H1 (cell line): Measurements from ENCODE around the gene RIPOR2. TPM values are rescaled to one million over a fixed set of nuclear protein-coding genes. Genes with fewer than 3 reads are reported as not detected.
A peak's percentile ranks its signal among the peaks of the same experiment; 100 is the strongest.

ENCODE experiments used
- CTCF ChIA-PET: fragments of 300-600 bp; sonication (Branson Sonifier 250); formaldehyde crosslinking; loops from one replicate; lab custom pipeline; 2021; ENCODE audit not compliant: partially characterized antibody; lab: Charles Lee
- POLR2A ChIA-PET: fragments of 300-600 bp; sonication (Branson Sonifier 250); formaldehyde crosslinking; loops from one replicate; lab custom pipeline; 2021; ENCODE audit warnings: inconsistent platforms; ENCODE audit not compliant: partially characterized antibody; lab: Charles Lee
- DNase-seq, 2 experiments: peaks; one replicate each; pipeline versions ENCODE4 v3.0.0 to v3.0.0-alpha.2; 2010 to 2022; ENCODE audit warnings: low spot score in 2 of 2, low read depth in 1 of 2, mixed read lengths in 1 of 2
- FAIRE-seq: peaks from 2 replicates; lab custom pipeline; 2011; peaks lifted over from hg19 to GRCh38; lab: Jason Lieb, UNC
- H2AFZ ChIP-seq: 2 replicates; pipeline ENCODE4 v1.8.1; 2012; ENCODE audit warnings: low read length, inconsistent platforms
- H2AK5ac ChIP-seq: 2 replicates; pipeline ENCODE4 v1.6.1; 2013; ENCODE audit warnings: low read depth, low read length
- H2BK120ac ChIP-seq: replicated peaks from 2 replicates; pipeline ENCODE3; 2013; ENCODE audit warnings: low read depth, low read length, inconsistent platforms
- H2BK12ac ChIP-seq: 2 replicates; pipeline ENCODE4 v1.6.1; 2013; ENCODE audit warnings: low read depth, low read length
- H2BK15ac ChIP-seq: 2 replicates; pipeline ENCODE4 v1.6.1; 2013; ENCODE audit warnings: low read length
- H2BK20ac ChIP-seq: 2 replicates; pipeline ENCODE4 v1.6.1; 2013; ENCODE audit warnings: low read length
- H2BK5ac ChIP-seq: 2 replicates; pipeline ENCODE4 v1.6.1; 2013; ENCODE audit warnings: low read depth, low read length
- H3K14ac ChIP-seq: 2 replicates; pipeline ENCODE4 v1.6.1; 2013; ENCODE audit warnings: inconsistent platforms; ENCODE audit not compliant: insufficient read length
- H3K18ac ChIP-seq: 2 replicates; pipeline ENCODE4 v1.6.1; 2013; ENCODE audit warnings: low read length; ENCODE audit errors: extremely low read depth
- H3K23ac ChIP-seq: 2 replicates; pipeline ENCODE4 v1.6.1; 2013; ENCODE audit warnings: inconsistent platforms; ENCODE audit not compliant: insufficient read length
- H3K23me2 ChIP-seq: 2 replicates; pipeline ENCODE4 v1.6.1; 2013; ENCODE audit warnings: low read depth, low read length
- H3K27ac ChIP-seq: 2 replicates; pipeline ENCODE4 v1.6.1; 2011; ENCODE audit warnings: low read depth, low read length, inconsistent platforms
- H3K27me3 ChIP-seq, 4 experiments: replicated peaks in 1 of 4; 1 replicate in 1 of 4; 2 replicates in 3 of 4; pipeline versions ENCODE4 v1.6.1 to v1.8.1; 2011 to 2013; ENCODE audit warnings: low read length in 3 of 4, mild to moderate bottlenecking in 3 of 4, inconsistent platforms in 2 of 4, mixed read lengths in 2 of 4, moderate library complexity in 1 of 4; ENCODE audit not compliant: control insufficient read depth in 3 of 4, insufficient read depth in 3 of 4; ENCODE audit errors: extremely low read depth in 1 of 4
- H3K36me3 ChIP-seq, 4 experiments: 2 replicates each; pipeline versions ENCODE4 v1.6.1 to v1.8.1; 2011 to 2013; ENCODE audit warnings: mild to moderate bottlenecking in 4 of 4, low read length in 3 of 4, moderate library complexity in 2 of 4, control low read depth in 1 of 4, inconsistent platforms in 1 of 4; ENCODE audit not compliant: insufficient read depth in 4 of 4, control insufficient read depth in 2 of 4
- H3K4ac ChIP-seq: replicated peaks from 2 replicates; pipeline ENCODE3; 2013; ENCODE audit warnings: low read length, low read depth, mixed read lengths, inconsistent platforms; ENCODE audit not compliant: insufficient read length
- H3K4me1 ChIP-seq, 4 experiments: replicated peaks in 1 of 4; 1 replicate in 1 of 4; 2 replicates in 3 of 4; pipeline versions ENCODE4 v1.6.1 to v1.8.1; 2011 to 2013; ENCODE audit warnings: low read length in 3 of 4, inconsistent platforms in 2 of 4, mixed read lengths in 1 of 4; ENCODE audit not compliant: insufficient read depth in 4 of 4, control insufficient read depth in 3 of 4
- H3K4me2 ChIP-seq, 2 experiments: 2 replicates each; pipeline versions ENCODE4 v1.6.1 to v1.8.1; 2011 to 2013; ENCODE audit warnings: low read depth in 2 of 2, low read length in 2 of 2, control low read depth in 1 of 2, inconsistent platforms in 1 of 2, mild to moderate bottlenecking in 1 of 2; ENCODE audit not compliant: insufficient read depth in 1 of 2
- H3K4me3 ChIP-seq, 4 experiments: fragments of 200-600, 300-600 bp in 1 of 4; sonication (generic), shearing (Covaris generic), sonication (Bioruptor Twin) in 1 of 4; 2 replicates each; pipeline versions ENCODE4 v1.5.1 to v1.8.1; 2011 to 2016; ENCODE audit warnings: low read length in 4 of 4, low read depth in 3 of 4, control low read depth in 2 of 4, inconsistent platforms in 2 of 4, mild to moderate bottlenecking in 2 of 4, mixed read lengths in 1 of 4, moderate library complexity in 1 of 4; ENCODE audit not compliant: insufficient read depth in 2 of 4; ENCODE audit errors: extremely low read depth in 1 of 4
- H3K56ac ChIP-seq: replicated peaks from 2 replicates; pipeline ENCODE3; 2013; ENCODE audit warnings: low read depth, mild to moderate bottlenecking, mixed read lengths, low read length, inconsistent platforms; ENCODE audit not compliant: insufficient read length
- H3K79me1 ChIP-seq: 2 replicates; pipeline ENCODE4 v1.6.1; 2013; ENCODE audit warnings: low read depth, low read length, control low read depth
- H3K79me2 ChIP-seq, 2 experiments: 2 replicates each; pipeline versions ENCODE4 v1.6.1 to v1.8.1; 2012 to 2013; ENCODE audit warnings: low read length in 2 of 2, mild to moderate bottlenecking in 2 of 2, inconsistent platforms in 1 of 2; ENCODE audit not compliant: insufficient read depth in 2 of 2, control insufficient read depth in 1 of 2
- H3K9ac ChIP-seq, 4 experiments: replicated peaks in 1 of 4; 1 replicate in 1 of 4; 2 replicates in 3 of 4; pipeline versions ENCODE4 v1.6.1 to v1.8.1; 2011 to 2013; ENCODE audit warnings: low read depth in 3 of 4, low read length in 3 of 4, control low read depth in 2 of 4, mild to moderate bottlenecking in 2 of 4, moderate library complexity in 2 of 4, inconsistent platforms in 1 of 4; ENCODE audit errors: extremely low read depth in 1 of 4
- H3K9me3 ChIP-seq, 2 experiments: 2 replicates each; pipeline versions ENCODE4 v1.6.1 to v1.8.1; 2012 to 2013; ENCODE audit warnings: mild to moderate bottlenecking in 2 of 2, moderate library complexity in 2 of 2, control low read depth in 1 of 2, inconsistent platforms in 1 of 2, low read depth in 1 of 2, low read length in 1 of 2, mixed read lengths in 1 of 2; ENCODE audit not compliant: insufficient read depth in 2 of 2
- H4K20me1 ChIP-seq, 2 experiments: replicated peaks in 1 of 2; 2 replicates each; pipeline versions ENCODE3 to v1.8.1; 2011 to 2013; ENCODE audit warnings: inconsistent platforms in 2 of 2, low read length in 2 of 2, mild to moderate bottlenecking in 1 of 2; ENCODE audit not compliant: insufficient read depth in 2 of 2, control insufficient read depth in 1 of 2
- H4K5ac ChIP-seq: 2 replicates; pipeline ENCODE4 v1.6.1; 2013; ENCODE audit warnings: low read length, low read depth, mixed read lengths, inconsistent platforms; ENCODE audit not compliant: insufficient read length
- H4K8ac ChIP-seq: 2 replicates; pipeline ENCODE4 v1.8.0; 2013; ENCODE audit warnings: mild to moderate bottlenecking, moderate library complexity, low read length, inconsistent platforms; ENCODE audit not compliant: insufficient read depth; ENCODE audit errors: extremely low read depth
- H4K91ac ChIP-seq: replicated peaks from 2 replicates; pipeline ENCODE3; 2013; ENCODE audit warnings: low read length, mixed read lengths, inconsistent platforms; ENCODE audit not compliant: insufficient read length
- BRCA1 ChIP-seq: IDR thresholded peaks from 2 replicates; pipeline ENCODE4 v1.6.1; 2012; ENCODE audit warnings: low read depth, low read length, improper control_type of control experiment
- CBX8 ChIP-seq: fragments of 300-800, 300-1000 bp; sonication (generic); IDR thresholded peaks from 2 replicates; pipeline ENCODE4 v1.7.1; 2016; ENCODE audit warnings: low read depth, low read length, borderline replicate concordance
- CEBPB ChIP-seq: IDR thresholded peaks from 2 replicates; pipeline ENCODE4 v1.6.1; 2012; ENCODE audit warnings: low read depth, low read length
- HDAC2 ChIP-seq, 2 experiments: fragments of 300-600 bp in 1 of 2; sonication (generic) in 1 of 2; IDR thresholded peaks; 2 replicates each; pipeline ENCODE4 v1.6.1; 2011 to 2012; ENCODE audit warnings: low read depth in 2 of 2, low read length in 2 of 2, mild to moderate bottlenecking in 2 of 2, moderate library complexity in 2 of 2, borderline replicate concordance in 1 of 2, inconsistent platforms in 1 of 2
- JUND ChIP-seq: IDR thresholded peaks from 2 replicates; pipeline ENCODE4 v1.6.1; 2011; ENCODE audit warnings: mild to moderate bottlenecking, improper control_type of control experiment, low read length
- RNF2 ChIP-seq: fragments of 200-900, 300-1000 bp; sonication (generic); IDR thresholded peaks from 2 replicates; pipeline ENCODE4 v1.7.1; 2016; ENCODE audit warnings: borderline replicate concordance, low read depth, mild to moderate bottlenecking, antibody characterized with exemption, low read length; ENCODE audit not compliant: poor library complexity, severe bottlenecking; ENCODE audit errors: missing control alignments
- RXRA ChIP-seq: IDR thresholded peaks from 2 replicates; pipeline ENCODE4 v1.6.1; 2011; ENCODE audit warnings: low read depth, mild to moderate bottlenecking, low read length, moderate library complexity; ENCODE audit not compliant: insufficient read depth
- SIN3A ChIP-seq, 2 experiments: IDR thresholded peaks in 1 of 2; conservative IDR thresholded peaks in 1 of 2; 2 replicates each; pipeline ENCODE4 v1.6.1; 2011 to 2012; ENCODE audit warnings: low read length in 2 of 2, improper control_type of control experiment in 1 of 2, low read depth in 1 of 2, mild to moderate bottlenecking in 1 of 2
- SIRT6 ChIP-seq: IDR thresholded peaks from one replicate; pipeline ENCODE4 v1.7.1; 2012; ENCODE audit warnings: low read length, inconsistent platforms
- SP4 ChIP-seq: IDR thresholded peaks from 2 replicates; pipeline ENCODE4 v1.6.1; 2012; ENCODE audit warnings: low read length, inconsistent platforms
- SUZ12 ChIP-seq: fragments of 200-600 bp; sonication (generic); IDR thresholded peaks from 2 replicates; pipeline ENCODE4 v1.6.1; 2012; ENCODE audit warnings: mild to moderate bottlenecking, inconsistent platforms, low read length, moderate library complexity, mixed read lengths
- TCF12 ChIP-seq: IDR thresholded peaks from 2 replicates; pipeline ENCODE4 v1.6.1; 2011; ENCODE audit warnings: low read depth, mild to moderate bottlenecking, low read length
- WGBS, 2 experiments: shearing (Covaris generic) in 1 of 2; methylation state at CpG; one replicate each; pipeline versions ENCODE4 v1.1.6 to v1.1.7; 2013 to 2015; ENCODE audit warnings: low lambda C conversion rate in 2 of 2, mixed read lengths in 2 of 2, inconsistent platforms in 1 of 2, low coverage in 1 of 2, missing lambda C conversion rate in 1 of 2; ENCODE audit not compliant: insufficient replicate concordance in 2 of 2, insufficient coverage in 1 of 2, insufficient read length in 1 of 2; ENCODE audit errors: extremely low coverage in 1 of 2, missing lambda C conversion rate in 1 of 2; 5-methylcytosine and 5-hydroxymethylcytosine counted together
- polyA plus RNA-seq, 7 experiments: library from polyadenylated mRNA; depleted of rRNA in 3 of 7; stranded (reverse) in 5 of 7; unstranded in 2 of 7; fragments of >200 nt in 5 of 7; fragments of 200-250 nt in 2 of 7; gene quantifications; 1 replicate in 5 of 7; 2 replicates in 1 of 7; 4 replicates in 1 of 7; pipeline versions ENCODE4 v1.2.1 to v1.2.3, GENCODE V29; 2011 to 2013; ENCODE audit warnings: missing spikeins in 2 of 7, mixed read lengths in 2 of 7
- total RNA-seq: library from RNA; stranded (reverse); fragmentation: NEBNext Ultra II Directional; extraction: Animal tissue kit (Norgen Biotek cat#: 25700); gene quantifications from 2 replicates; pipeline ENCODE4 v1.2.1, GENCODE V29; 2021

The RIPOR2 gene
- total and polyA plus RNA-seq, 2 of the 8 experiments (the other 6 are each of a cell fraction or from before 2014, with no cell fraction given): 16.7 to 45.6 TPM

DNA sequence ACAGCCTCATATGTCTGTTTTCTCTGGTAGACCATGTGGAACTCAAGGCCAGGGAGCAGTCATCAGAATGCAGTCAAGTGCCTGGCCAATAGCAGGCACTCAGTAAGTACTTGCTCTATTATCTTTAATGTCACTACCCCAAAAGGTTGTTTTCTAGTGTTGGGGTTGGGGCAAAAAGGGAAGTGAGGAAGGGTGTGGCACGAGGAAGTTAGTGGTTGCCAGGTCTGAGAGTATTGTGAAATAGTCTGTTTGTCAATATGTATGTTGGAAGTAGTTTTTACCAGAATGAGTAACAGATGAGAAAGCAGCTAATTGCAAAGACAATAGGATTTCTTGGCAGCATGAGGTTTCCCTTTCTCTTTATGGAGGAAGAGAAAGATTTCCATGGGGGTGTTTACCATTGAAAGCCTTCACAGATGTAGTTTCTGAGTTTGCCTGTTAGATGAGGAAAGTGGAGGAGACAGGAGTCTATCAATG is 77.5 kb downstream of the RIPOR2 start:
- CTCF ChIA-PET: interaction anchor here (0.9 to 4.3 kb wide), 16 partner anchors 9 to 254 kb away, joined by 3 to 61 read pairs (median 10); partner anchors contain the start of gene RIPOR2
- H3K79me2 ChIP-seq: no peaks in the 10 kb centered on the region
- POLR2A ChIA-PET: interaction anchor here (1.2 kb wide), 1 partner anchor 136 kb away, joined by 4 read pairs; no protein-coding TSS in a partner anchor
- TF ChIP-seq HDAC2 (IDR thresholded peaks at IDR 0.05; ENCODE audit: borderline replicate concordance in 1 of 2, low read depth in 2 of 2, low read length in 2 of 2): no peak
- no peak for TF ChIP-seq SUZ12
- TF ChIP-seq SP4: no peak
- TF ChIP-seq TCF12: no peak
- no peak for TF ChIP-seq SIRT6
- TF ChIP-seq SIN3A (conservative IDR thresholded peaks at IDR 0.05 in 1 of 2, IDR thresholded peaks at IDR 0.05 in 1 of 2; ENCODE audit: low read depth in 1 of 2, low read length in 2 of 2): no peak
- no peak for TF ChIP-seq CEBPB
- TF ChIP-seq CBX8: no peak
- TF ChIP-seq JUND: no peak
- TF ChIP-seq BRCA1: no peak
- TF ChIP-seq RXRA: no peak
- TF ChIP-seq RNF2: no peak

More for the DNA sequence above, 77.5 kb downstream of the RIPOR2 start:
- no peak overlapping the region for H2BK12ac ChIP-seq
- no peaks in the 10 kb centered on the region for H3K4me1 ChIP-seq
- no peak overlapping the region for H3K4me3 ChIP-seq
- no peaks in the 10 kb centered on the region for H3K27me3 ChIP-seq
- H3K23ac ChIP-seq: no peak overlapping the region
- no peak overlapping the region for H3K56ac ChIP-seq
- H2BK5ac ChIP-seq: peak overlapping the region; percentile 47; the same call in 1 of the 2 replicates
- no peaks in the 10 kb centered on the region for H4K20me1 ChIP-seq
- no peak overlapping the region for H2BK20ac ChIP-seq
- H4K8ac ChIP-seq: no peak overlapping the region
- no peaks in the 10 kb centered on the region for H3K9me3 ChIP-seq
- no peak overlapping the region for H4K5ac ChIP-seq
- H2AFZ ChIP-seq: no peak overlapping the region
- WGBS, 2 experiments: 90% methylated on average over 1 of the region's 1 CpG; no CpG with 5 or more reads in 1 of the 2 experiments
- no peak for DNase-seq
- H3K36me3 ChIP-seq: peaks cover 2 to 28% (median 14%) of the 10 kb centered on the region in 4 experiments; a peak in 6 of 8 replicates
- H3K4me2 ChIP-seq: no peak overlapping the region
- H3K14ac ChIP-seq: no peak overlapping the region
- H3K18ac ChIP-seq: no peak overlapping the region
- no peak overlapping the region for H2BK120ac ChIP-seq
- H3K4ac ChIP-seq: no peak overlapping the region
- no peaks in the 10 kb centered on the region for H3K23me2 ChIP-seq
- H2BK15ac ChIP-seq: no peak overlapping the region
- no peak for FAIRE-seq
- H3K27ac ChIP-seq: no peak overlapping the region
- no peaks in the 10 kb centered on the region for H3K79me1 ChIP-seq
- no peak overlapping the region for H3K9ac ChIP-seq
- H2AK5ac ChIP-seq: no peak overlapping the region
- H4K91ac ChIP-seq: no peak overlapping the region
